ENCODE measurements around the gene BRD4. TPM values are rescaled to one million over a fixed set of nuclear protein-coding genes. Genes with fewer than 3 reads are reported as not detected.

BRD4 gene
- total RNA-seq, 1 donor = 26.3 TPM

- no peak overlapping the region for H3K4me3 ChIP-seq (ENCODE audit: low read depth, low read length)
- DNase-seq (ENCODE audit: low read depth) = no peak
- TF ChIP-seq CTCF (IDR thresholded peaks at IDR 0.05; ENCODE audit: insufficient read depth, low read depth, low read length) = no peak
These were observed 42.6 kb upstream of the BRD4 start for GRCh38 chr19:15374796-15375440.

DNA sequence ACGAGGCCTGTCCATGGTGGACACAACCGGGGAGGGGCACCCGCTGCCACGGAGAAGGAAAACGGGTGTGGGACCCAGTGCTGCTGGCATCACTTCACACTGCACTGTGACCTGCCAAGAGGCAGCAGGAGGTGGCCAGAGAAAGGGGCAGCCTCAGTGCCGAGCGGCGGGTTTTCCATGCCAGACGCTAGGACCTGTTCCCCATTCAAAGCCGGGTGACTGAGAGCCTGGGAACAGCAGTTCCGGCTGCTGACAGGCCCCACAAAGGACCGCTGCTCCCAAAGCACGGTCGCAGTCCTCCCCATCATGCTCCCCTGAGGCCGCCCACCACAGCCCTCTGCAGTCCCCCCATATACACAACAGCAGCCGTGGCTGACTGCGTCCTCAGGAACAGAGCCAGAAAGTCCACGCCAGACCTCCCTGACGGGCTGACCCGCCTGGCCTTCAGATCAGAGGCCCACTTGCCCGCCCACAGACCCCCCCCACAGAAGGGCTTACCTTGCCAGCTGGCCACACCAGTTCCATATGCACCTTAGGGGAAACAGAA is 41.8 kb upstream of the BRD4 start:
- DNase-seq (ENCODE audit: low read depth) = no peak
- no peak overlapping the region for H3K4me3 ChIP-seq (ENCODE audit: low read depth, low read length)
- no peak for TF ChIP-seq CTCF (IDR thresholded peaks at IDR 0.05; ENCODE audit: insufficient read depth, low read depth, low read length)

GRCh38 chr19:15373644-15374043 is 41.3 kb upstream of the BRD4 start:
- no peak overlapping the region for H3K4me3 ChIP-seq (ENCODE audit: low read depth, low read length)
- TF ChIP-seq CTCF (IDR thresholded peaks at IDR 0.05; ENCODE audit: insufficient read depth, low read depth, low read length) = no peak
- DNase-seq (ENCODE audit: low read depth) = no peak

DNA sequence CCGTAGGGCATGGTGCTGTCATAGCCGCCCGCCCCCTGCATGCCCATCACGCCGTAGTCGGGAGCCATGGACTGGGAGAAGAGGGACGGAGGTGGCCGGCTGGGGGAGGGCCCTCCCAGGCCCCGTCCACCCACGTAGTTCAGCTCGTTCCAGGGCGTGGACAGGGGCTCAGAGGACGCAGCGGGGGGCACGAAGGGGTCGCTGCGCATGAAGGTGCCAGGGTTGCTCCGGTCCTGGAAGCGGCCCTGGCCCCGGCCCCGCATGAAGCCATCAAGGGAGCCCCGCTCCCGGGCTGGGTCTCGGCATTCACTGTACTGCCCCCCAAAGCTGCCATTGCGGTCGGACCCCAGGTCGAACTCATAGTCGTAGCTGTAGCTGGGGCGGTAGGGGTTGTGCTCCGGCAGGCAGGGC is 40.6 kb upstream of the BRD4 start:
- no peak for TF ChIP-seq CTCF (IDR thresholded peaks at IDR 0.05; ENCODE audit: insufficient read depth, low read depth, low read length)
- DNase-seq (ENCODE audit: low read depth) = no peak

GRCh38 chr19:15372470-15372869 is 40.1 kb upstream of the BRD4 start:
- DNase-seq (ENCODE audit: low read depth) = no peak
- TF ChIP-seq CTCF (IDR thresholded peaks at IDR 0.05; ENCODE audit: insufficient read depth, low read depth, low read length) = no peak

More for the DNA sequence above, 40.6 kb upstream of the BRD4 start:
- no peak overlapping the region for H3K4me3 ChIP-seq (ENCODE audit: low read depth, low read length)

GRCh38 chr19:15371786-15372380 is 39.5 kb upstream of the BRD4 start:
- no peak overlapping the region for H3K4me3 ChIP-seq (ENCODE audit: low read depth, low read length)
- no peak for DNase-seq (ENCODE audit: low read depth)
- TF ChIP-seq CTCF (IDR thresholded peaks at IDR 0.05; ENCODE audit: insufficient read depth, low read depth, low read length) = no peak

More at GRCh38 chr19:15372470-15372869, 40.1 kb upstream of the BRD4 start:
- no peak overlapping the region for H3K4me3 ChIP-seq (ENCODE audit: low read depth, low read length)

Measured in fibroblast of villous mesenchyme (primary cell).